C4-2B (cell line): Measurements from ENCODE around the gene CACNB2.

ENCODE experiments used
- CTCF ChIP-seq: fragments of 450-650 bp; conservative IDR thresholded peaks from 2 replicates; pipeline ENCODE4 v1.5.1; 2017; ENCODE audit warnings: mild to moderate bottlenecking
- ZFX ChIP-seq: fragments of 450-650 bp; IDR thresholded peaks from 2 replicates; pipeline ENCODE4 v1.6.1; 2017

DNA sequence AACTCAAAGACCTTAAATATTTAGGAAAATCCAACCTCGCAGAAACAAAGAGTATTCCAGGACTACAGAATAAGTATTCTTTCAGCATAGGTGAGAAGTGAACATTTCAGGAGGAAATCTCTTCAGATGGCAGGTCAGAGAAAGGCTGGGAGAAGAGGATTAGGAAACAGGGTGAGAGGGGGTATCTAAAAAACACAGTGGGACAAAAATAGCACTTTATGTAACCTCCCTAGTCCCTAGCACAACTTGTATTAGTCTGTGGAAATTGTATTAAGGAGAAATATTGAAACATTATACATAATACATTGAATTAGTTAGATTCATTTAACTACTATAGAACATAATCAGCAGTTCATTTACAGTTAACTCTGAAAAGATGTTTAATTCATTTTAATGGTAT, 192.3 kb downstream of the CACNB2 start:
- no peak for TF ChIP-seq CTCF
- TF ChIP-seq ZFX: no peak
